Measurements from ENCODE around the gene SPACA7.
"Not testable (repeated sequence)": the region's sequence is repeated elsewhere in the genome, so short reads cannot be mapped to it uniquely, and the experiment has no call there.

SPACA7 gene

GRCh38 chr13:112349681-112350080 lies 26.5 kb upstream of the SPACA7 start:
- no peak for DNase-seq (ENCODE audit: low read depth in 3 of 3, low spot score in 1 of 3)

DNA sequence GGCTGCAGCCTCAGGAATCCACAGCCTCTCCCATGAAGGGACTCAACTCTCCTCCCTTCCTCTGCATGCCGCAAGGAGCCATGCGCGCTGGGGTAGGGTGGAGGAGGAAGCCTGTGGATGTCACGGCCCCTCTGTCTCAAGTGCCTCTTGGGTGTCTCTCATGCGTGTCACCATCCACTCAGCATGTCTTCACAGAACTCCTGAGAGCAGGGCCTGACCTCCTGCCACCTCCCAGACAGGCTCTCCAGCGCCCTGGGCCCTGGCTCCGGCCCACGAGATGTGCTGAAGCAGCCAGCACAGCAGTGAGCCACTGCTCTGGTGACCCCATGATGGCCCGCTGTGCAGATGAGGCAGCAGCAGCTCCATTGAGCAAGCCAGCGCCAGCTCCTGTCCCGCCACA lies 25.9 kb upstream of the SPACA7 start:
- no peak for DNase-seq (ENCODE audit: low read depth in 3 of 3, low spot score in 1 of 3)

DNA sequence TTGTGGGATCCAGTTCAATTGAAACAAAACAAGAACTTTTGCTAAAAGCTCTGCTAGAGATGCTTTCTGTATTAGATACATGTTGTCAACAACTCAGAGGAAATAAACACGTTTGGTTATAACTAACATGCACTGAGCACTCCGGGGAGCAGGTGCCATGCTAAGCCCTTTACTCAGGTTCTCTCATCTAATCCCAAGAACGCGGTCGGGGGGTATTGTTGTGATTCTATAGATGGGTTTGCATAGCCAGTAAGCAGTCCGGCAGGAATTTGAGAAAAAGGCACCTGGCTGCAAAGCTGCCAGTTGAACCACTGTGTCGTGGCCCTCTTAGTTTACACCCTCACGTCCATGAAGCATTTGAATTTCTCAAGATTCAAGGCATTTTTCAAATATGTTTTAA lies 24.3 kb upstream of the SPACA7 start:
- no peak for DNase-seq (ENCODE audit: low read depth in 3 of 3, low spot score in 1 of 3)

DNA sequence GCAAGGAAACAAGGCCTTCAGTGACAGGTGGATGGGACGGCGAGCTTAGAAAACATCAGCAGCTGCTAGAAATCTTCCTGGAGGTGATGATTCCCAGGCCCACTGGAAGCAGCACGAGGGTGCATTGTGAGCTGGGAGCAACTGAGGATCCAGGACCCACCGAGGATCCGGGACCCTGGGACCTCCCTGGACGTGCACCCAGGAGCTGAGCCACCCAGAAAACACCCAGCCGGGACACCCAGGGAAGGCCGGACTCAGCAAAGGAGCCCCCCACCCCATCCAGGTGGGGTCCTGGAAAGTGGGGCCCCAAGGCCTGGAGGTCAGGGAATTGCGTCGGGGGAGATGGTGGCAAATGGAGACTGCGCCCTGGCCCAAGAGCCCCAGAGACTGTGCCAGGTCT lies 22.3 kb upstream of the SPACA7 start:
- DNase-seq (ENCODE audit: low read depth in 3 of 3, low spot score in 1 of 3): no peak

DNA sequence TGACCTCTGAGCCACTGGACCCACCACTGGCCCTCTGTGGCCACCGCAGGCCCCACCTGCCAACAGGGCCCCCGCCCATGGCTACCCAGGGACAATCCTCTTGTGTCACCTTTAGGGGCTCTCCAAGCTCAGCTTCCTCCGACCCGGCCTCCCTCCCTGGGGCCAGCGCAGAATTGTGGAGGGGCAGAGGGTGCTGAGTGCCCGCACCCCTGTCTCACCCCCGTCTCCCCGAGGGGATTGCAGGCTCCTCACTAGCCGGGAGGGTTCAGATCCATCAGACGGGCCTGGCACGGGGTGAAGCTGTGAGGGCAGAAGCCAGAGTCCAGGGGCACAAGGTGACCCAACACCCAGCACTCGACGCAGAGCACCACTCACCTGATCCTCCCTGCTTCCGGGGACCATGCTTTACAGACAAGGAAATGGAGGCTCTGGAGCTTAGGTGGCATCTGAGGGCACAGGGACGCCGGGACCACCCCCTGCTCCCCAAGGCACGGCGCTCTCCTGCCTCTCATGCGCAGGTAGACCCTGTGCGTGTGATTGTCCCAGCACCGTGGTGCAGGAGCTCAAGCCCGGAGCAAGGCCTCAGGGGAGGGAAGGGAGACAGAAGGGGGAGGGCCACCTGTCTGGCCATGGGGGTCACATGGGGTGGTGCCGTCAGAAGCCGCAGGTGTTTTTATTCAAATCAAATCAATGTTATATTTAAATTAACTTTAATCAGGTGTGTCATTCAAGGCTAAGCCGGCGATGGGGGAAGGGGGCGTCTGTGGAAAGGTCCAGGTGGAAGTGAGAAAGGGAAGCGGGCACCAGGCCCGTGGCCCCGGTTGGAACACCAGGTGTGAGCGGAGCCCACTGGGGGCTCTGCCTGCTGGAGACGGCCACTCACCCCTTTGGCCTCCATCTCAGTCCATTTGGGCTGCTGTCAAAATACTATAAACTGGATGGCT lies 21.6 kb upstream of the SPACA7 start:
- DNase-seq (ENCODE audit: low read depth in 3 of 3, low spot score in 1 of 3): no peak

DNA sequence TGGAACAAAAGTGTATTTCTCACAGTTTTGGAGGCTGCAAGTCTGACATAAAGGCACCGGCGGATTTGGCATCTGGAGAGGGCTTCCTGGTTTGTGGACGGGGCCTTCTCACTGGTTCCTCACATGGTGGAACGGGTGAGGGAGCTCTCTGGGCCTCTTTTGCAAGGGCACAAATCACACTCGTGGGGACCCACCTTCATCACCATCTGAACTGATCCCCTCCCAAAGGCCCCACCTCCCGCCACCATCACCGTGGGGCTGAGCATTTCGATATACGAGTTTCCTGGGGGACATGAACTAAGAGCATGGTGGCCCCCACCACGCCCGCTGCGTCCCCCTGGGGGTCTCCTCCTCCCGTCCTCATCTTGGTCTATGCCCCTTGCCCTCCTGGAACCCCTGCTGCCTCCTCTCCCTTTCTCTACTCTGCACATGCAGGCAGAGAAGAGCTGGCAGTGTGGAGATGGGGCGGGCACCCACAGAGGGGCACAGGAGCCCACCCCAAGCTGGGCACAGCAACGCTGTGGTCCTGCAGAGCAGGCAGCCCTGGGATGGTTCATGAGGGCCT lies 20.8 kb upstream of the SPACA7 start:
- no peak for DNase-seq (ENCODE audit: low read depth in 3 of 3, low spot score in 1 of 3)

GRCh38 chr13:112356190-112356589 lies 20.0 kb upstream of the SPACA7 start:
- DNase-seq (ENCODE audit: low read depth in 3 of 3, low spot score in 1 of 3): no peak

GRCh38 chr13:112358156-112358555 lies 18.0 kb upstream of the SPACA7 start:
- DNase-seq (ENCODE audit: low read depth in 3 of 3, low spot score in 1 of 3): no peak

- DNase-seq (ENCODE audit: low read depth in 3 of 3, low spot score in 1 of 3): no peak
Measured at GRCh38 chr13:112362021-112362420, 14.1 kb upstream of the SPACA7 start.

DNA sequence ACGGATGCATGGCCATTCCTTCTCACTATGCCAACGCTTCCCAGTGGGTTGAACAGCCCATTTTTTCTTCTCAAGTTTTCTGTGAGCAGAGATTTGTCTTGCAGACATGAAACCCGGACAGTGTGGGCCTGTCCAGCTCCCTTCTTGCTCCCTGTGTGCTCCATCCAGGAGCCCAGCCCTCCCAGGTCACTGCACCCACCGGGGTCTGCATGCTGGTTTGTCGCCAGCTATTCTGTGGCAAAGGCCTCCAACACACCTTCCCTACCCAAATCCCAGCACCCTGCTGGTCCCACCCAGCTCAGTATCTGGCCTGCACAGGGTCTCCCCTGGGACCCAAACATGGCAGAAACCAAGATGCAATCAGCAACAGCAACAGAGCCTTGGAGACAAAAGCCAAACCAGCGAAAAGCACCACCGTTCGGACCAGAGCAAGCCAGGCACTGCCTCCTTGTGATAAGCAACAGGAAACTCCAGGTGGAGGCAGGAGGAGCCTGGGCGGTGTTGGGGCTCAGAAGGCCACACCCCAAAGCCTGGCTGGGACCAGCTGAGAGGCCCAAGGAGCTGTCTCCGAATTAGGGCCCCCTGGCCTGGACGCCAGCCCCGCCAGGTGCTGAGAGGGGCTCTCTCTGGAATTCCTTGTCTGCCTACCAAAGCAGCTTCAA lies 12.2 kb upstream of the SPACA7 start:
- no peak for DNase-seq (ENCODE audit: low read depth in 3 of 3, low spot score in 1 of 3)

DNA sequence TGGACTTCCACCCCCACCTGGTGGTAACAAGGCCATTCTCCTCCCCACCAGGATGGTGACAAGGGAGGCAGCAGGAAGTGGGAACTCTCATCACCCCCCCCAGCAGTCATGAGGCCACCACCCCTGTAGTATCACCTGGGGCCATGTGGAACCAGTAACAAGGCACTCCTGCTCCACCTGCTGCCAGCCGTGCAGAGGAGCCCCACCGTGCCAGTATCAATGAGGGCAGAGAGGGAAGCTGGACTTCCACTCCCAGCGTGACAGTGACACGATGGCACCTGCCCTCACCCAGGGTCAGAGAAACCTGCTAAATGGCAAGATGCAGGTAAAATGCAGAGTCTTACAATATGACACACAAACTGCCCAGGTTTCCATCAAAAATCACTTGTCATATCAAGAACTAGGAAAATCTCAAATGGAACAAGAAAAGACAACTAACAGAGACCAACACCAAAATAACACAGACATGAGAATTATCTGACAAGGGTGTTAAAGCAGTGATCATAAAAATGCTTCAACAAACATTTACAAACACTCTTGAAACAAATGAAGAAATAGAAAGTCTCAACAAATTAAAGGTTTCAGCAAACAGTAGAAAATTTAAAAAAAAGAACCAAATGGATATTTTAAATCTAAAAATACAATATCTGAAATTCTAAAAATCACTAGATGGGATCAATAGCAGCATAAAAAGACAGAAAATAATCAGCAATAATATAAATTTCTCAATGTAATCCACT lies 9.1 kb upstream of the SPACA7 start:
- no peak for DNase-seq (ENCODE audit: low read depth in 3 of 3, low spot score in 1 of 3)

GRCh38 chr13:112368883-112369282 lies 7.3 kb upstream of the SPACA7 start:
- no peak for DNase-seq (ENCODE audit: low read depth in 3 of 3, low spot score in 1 of 3)

DNA sequence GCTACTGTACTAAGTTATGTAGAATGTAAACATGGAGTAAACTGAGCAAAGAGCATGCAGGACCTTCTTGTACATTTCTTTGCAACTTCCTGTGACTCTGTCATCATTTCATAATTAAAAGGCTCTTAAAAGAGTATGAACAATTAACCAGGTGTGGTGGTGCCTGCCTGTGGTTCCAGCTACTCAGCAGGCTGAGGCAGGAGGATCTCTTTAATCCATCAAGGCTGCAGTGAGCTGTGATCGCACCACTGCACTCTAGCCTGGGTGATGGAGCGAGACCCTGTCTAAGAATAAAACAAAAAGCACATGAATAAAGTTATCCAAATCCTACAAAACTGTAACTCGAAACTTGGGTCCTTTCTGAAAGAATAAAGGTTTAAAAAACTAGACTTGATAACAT lies 5.8 kb upstream of the SPACA7 start:
- DNase-seq (ENCODE audit: low read depth in 3 of 3, low spot score in 1 of 3): no peak

GRCh38 chr13:112374271-112374670 lies 1.9 kb upstream of the SPACA7 start:
- DNase-seq (ENCODE audit: low read depth in 3 of 3, low spot score in 1 of 3): no peak

DNA sequence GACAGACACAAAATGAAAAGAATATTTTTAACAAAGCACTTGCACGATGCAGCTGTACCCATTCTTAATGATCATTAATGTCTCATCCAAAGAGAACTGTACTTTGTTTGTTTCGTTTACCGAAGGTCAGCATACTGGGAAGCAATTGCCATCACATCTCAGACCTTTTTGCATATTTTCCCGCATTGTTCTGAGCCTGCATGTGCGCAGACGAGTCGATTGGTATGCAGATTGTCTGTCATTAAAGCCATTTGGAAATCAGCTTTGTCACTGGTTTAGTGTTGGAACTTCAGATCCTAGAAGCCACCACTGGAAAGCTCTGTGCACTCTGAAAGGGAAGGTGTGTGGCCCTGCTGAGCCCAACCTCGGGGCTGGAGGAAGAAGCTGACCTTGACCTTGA lies 15.6 kb downstream of the SPACA7 start:
- DNase-seq (ENCODE audit: low read depth in 3 of 3, low spot score in 1 of 3): no peak

GRCh38 chr13:112392719-112393118 lies 16.6 kb downstream of the SPACA7 start:
- no peak for DNase-seq (ENCODE audit: low read depth in 3 of 3, low spot score in 1 of 3)

GRCh38 chr13:112395022-112395421 lies 18.9 kb downstream of the SPACA7 start:
- not testable (repeated sequence) for DNase-seq (ENCODE audit: low read depth in 3 of 3, low spot score in 1 of 3)

- not testable (repeated sequence) for DNase-seq (ENCODE audit: low read depth in 3 of 3, low spot score in 1 of 3)
Measured at GRCh38 chr13:112395941-112396340, 19.8 kb downstream of the SPACA7 start.

DNA sequence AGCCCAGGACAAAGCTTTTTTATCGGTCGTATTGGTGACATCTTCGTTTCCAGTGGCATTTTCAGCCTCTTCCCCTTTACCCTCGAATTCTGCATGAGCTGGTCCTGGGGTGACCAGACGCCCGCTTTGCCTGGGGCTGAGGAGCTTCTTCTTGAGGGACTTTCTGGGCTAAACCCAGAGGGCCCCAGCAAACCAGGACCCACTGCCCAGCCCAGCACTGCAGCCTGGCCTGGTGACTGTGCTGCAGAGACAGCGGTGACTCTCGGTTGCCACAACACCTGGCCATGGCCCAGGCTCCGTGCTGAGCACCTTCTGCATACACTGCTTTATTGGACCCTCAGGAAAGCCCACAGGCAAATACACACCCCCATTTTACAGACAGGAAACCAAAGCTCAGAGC lies 21.0 kb downstream of the SPACA7 start:
- no peak for DNase-seq (ENCODE audit: low read depth in 3 of 3, low spot score in 1 of 3)

DNA sequence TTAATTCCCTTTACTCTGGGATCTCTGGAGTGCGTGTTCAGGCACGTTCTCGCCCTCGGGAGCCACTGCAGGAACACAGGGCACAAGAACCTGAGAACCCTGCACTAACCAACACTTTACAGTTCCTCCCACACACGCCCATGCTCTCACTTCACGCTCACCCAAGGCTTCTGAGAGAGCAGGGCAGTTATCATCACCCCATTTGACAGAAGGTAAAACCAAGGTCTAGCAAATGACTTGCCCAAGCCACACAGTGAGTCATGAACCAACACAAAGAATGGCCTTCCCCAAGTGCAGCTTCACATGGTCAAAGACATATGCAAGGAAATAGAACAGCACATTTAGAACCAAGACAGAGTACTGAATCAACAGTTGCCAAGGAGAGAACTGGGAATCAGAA lies 22.2 kb downstream of the SPACA7 start:
- not testable (repeated sequence) for DNase-seq (ENCODE audit: low read depth in 3 of 3, low spot score in 1 of 3)

DNA sequence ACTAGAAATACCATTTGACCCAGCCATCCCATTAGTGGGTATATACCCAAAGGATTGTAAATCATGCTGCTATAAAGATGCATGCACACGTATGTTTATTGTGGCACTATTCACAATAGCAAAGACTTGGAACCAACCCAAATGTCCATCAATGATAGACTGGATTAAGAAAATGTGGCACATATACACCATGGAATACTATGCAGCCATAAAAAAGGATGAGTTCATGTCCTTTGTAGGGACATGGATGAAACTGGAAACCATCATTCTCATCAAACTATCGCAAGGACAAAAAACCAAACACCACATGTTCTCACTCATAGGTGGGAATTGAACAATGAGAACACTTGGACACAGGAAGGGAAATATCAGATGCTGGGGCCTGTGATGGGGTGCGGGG lies 33.7 kb downstream of the SPACA7 start:
- DNase-seq (ENCODE audit: low read depth in 3 of 3, low spot score in 1 of 3): not testable (repeated sequence)

Data from stimulated activated CD4-positive, alpha-beta T cell treated with anti-CD3 and anti-CD28 coated beads, TNF-alpha, amount 100 ng/mL, for 1 hour (primary cell).